Right renal pelvis (tissue), 4 donors: ENCODE data around the gene AMOTL1. TPM values are rescaled to one million over a fixed set of nuclear protein-coding genes. Genes with fewer than 3 reads are reported as not detected.

Experiments
- DNase-seq, 4 donors: peaks; one replicate each; pipeline ENCODE4 v3.0.0-alpha.2; 2013; ENCODE audit warnings: low read depth in 4 of 4, low spot score in 3 of 4, missing footprints in 1 of 4
- polyA plus RNA-seq, 4 donors: library from polyadenylated mRNA; unstranded; fragments of 120-200 nt; gene quantifications; one replicate each; pipeline ENCODE4 v1.2.1, GENCODE V29; 2013; ENCODE audit not compliant: insufficient read length in 4 of 4

AMOTL1 gene
- polyA plus RNA-seq, 4 donors = 42.9 to 50.3 (median 46.1) TPM

DNA sequence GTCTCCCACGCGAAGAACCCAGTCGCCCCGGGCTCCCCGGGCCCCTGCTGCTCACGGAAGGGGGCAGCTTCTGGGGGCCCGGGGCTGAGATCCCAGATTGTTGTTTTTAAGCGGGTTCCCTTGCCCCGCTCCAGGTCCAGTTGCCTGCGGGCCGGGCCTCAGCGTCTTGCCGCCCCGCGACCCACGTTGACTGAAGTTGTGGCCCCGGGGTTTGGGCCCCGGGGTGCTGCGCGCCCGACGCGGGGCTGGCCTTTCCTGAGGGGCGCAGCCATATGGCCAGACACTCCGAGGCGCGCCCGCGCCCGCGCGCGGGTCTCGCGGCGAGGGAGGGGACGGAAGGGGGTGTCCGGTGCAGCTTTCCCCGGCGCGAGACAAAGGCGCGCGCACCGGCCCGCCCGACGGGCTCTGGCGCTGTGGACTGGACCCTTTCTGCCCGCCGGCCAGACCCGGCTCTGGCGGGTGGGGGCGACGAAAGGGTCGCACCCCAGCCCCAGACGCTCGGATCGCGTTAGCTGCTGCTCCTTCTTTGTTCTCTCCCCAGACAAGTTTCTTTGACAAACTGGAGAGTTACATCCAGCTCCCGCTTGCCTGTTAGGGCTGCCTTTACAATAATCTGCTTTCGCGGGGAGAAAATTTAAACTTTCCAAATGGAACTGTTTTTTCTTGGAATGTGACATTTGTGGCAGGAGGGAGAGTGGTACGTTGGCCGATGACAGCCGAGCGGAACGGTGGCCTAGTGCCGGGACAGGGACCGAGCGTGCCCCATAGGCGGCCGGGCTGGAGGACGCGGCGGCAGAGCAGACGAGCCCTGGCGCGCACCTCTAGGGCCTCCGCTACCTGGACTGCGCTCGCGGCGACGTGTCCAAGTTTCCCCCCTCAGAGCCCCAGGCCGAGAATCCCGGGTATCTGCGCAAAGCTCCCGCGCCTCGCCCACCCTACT is 716 bp downstream of the AMOTL1 start:
- DNase-seq = peak in 3 of 4 donors; percentile 40 to 67 (median 50)

DNA sequence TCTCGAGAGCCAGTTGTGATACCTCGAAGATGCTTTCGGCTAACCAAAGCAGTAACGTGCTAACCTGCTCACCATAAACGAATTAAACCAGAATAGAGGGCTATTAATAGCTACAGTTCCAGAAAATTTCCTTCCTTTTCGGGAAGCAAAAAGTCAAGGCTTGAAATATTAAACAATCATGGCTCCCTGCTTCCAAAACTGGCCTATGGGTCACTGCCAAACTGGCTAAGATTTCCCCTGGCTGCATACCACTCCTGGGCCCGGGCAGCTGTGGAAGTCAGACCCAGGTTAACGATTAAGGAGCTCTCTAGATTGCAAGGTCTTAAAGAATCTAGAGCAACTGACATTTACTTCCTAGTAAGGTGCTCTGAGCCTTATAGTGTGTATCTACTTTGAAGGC is 1.7 kb downstream of the AMOTL1 start:
- no peak for DNase-seq

DNA sequence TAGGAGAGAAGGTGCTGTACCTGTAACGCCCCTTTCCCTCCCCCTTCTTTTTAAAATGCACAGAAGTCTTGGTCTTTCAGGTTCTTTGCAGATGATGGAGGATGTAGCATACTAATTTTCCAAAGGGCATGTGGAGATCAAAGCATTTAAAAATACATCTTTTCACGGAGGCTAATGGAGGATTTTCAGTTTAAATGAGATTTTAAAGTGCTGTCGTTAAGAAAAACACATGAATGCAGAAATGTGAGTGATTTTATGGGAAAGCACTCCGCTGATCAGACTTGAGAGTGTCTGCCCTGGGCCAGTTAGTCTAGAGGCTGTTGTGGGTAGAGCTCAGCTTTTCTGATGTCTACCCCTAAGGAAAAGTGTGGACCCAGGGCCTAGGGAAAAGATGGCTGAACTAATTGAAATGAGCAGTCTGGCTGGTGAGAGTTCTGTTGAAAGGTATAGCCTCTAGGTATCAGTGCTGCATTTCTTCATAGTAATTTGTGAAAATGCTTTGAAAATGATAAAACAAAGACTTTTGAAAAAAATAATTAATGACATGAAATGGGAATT is 2.5 kb downstream of the AMOTL1 start:
- DNase-seq = no peak

DNA sequence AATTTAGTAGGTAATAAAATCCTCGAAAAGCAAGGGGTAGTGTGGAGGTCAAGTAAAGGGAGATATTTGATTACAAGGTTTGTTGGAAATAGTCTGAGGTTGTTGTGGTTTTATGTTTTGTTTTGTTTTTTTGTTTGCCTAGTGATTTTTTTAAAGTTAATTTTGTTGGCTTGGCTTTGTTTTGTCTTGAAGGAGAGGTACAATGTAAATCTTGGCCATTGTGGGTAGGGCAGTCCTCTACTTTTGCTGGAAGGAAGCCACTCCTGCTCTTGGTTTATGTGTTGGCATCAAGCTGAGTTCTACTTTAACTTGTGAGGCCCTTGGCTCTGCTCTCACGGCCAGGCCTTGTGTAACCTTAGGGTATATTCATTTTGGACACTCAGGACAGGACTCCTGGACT is 3.2 kb downstream of the AMOTL1 start:
- DNase-seq = no peak

DNA sequence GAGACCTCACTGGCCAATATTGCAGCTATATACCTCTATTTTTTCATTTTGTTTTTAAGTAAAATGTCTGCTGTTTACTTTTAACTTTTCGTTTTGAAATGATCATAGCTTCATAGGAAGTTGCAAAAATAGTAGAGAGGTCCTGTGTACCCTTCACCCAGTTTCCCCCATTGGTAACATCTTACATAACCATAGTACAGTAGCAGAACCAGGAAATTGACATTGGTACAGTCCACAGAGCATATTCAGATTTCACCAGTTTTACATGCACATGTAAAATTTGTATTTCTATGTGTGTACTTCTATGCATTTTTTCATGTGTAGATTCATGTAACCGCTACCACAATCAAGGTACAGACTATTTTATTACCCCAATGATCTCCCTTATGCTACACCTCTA is 3.8 kb downstream of the AMOTL1 start:
- no peak for DNase-seq

DNA sequence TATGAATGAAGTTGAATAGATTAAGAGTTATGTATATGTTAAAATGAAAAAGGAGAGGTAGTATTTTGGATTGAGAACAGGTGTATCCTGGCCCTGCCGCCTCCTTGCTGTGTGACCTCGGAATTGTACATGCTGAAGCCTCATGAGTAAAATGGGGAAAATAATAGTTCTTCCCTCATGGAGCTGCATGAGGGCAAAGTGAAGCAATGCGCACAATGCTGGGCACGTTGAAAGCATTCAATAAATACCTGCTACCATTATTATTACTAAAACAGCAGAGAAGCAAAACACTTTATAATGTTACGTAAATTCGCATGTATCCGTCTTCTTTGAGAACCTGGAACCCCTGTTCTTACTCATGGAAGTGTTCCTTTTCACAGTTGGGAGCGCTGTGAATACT is 5.7 kb downstream of the AMOTL1 start:
- DNase-seq = no peak

DNA sequence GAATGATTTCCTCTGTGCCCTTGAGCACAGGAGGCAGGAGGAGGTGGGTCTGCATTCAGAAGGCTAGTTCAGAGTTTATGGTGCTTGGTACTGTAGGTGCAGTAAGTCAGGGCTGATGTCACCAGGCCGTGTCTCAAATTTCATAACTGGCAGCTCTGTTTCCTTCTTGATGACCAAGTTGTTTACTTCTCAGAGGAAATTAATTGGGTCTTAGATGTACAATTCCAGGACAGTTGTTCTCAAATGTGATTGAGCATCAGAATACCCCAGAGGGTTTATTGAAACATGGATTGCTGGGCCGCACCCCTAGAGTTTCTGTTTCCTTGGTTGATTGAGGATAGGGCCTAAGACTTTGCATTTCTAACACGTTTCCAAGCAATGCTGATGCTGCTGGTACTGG is 6.2 kb downstream of the AMOTL1 start:
- no peak for DNase-seq

DNA sequence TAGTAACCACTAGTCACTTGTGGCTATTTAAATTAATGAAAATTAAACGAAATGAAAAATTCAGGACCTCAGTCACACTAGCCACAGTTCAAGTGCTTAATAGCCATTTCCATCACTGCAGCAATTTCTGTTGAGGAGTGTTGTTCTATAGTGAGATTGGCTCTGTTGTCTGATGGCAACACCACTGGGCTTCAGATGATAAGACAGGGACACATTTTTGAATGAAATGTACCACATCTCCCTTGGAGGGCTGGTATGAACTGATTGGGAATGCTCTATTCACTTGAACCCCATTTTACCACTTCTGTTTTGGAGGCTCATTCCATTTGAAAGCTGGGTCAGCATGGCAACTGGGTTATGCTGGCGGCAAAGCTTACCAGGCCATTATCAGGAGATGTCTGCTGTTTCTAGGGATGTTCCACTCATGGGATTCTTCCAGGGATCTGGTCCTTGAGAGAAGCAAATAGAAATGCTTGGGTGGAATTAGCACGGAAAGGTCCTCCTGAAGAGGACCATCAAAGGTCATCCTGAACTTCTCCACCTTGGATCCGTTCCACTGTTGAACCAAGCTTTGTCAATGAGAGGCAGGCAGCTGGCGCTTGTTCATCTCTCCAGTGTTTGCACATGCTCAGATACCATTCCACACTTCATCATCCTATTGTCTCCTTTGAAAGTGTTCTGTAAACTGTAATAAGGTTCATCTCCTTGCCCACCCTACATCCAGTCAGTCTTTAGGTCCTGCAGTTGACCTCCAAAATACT is 7.6 kb downstream of the AMOTL1 start:
- DNase-seq = no peak

DNA sequence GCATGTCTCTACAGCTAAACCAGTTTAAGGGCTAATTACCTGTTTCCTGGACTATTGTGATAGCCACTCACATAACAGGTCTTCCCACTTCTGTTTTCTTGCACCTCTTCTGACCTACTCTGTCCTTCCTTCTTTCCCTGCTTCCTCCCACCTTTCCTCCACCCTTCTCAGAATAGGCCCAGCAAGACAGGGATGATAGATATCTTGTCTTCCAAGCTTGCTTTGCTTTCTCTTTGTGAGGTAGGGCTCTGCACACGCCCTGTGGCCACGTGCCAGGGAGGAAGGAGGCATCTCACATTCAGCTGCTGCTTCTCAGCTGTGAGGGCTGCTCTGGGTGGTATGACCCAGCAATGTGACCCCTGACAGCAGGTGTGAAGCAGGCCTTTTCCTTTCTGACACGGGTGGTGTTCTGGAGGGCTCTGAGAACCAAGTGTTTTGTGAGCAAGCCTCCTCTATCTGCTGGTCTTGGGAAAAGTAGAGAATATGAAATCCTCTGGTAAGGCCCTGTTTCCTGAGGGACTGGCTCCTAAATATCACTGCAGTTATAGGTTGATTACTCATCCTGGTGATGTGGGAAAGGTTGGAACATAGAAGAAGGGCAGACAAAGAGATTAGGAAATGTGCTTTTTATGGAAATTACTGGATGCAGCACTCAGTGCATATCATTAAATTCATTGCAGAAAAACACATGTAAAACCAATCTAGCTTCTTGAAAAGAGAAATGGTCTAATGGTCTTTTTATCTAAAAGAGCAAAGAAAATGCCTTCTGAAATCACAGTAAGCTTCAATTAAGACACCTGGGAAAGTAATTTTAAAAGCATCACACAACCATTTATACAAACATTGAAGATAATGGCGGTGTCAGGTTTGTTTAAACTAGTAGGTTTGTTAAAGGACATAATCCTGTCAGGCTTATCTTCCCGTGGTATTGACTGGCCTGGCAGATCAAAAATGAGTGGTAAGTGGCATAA is 8.5 kb downstream of the AMOTL1 start:
- no peak for DNase-seq

DNA sequence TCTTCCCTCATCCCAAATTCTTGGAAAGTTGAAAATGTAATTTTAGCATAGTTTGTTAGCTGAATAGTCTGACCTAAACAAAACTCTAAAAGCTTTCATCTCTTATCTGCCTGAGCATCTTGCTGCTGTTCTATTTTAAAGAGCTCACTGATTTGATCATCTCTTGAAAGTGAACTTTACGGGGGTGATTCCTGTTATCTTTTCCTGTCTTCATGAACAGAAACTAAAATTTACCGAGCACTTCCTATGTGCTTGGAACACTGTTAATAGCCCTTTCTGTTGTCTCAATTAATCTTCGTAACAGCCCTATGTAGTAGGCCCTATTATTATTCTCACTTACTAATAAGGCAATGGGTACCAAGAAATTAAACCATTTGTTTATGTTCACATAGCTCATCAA is 12.3 kb downstream of the AMOTL1 start:
- DNase-seq = no peak

DNA sequence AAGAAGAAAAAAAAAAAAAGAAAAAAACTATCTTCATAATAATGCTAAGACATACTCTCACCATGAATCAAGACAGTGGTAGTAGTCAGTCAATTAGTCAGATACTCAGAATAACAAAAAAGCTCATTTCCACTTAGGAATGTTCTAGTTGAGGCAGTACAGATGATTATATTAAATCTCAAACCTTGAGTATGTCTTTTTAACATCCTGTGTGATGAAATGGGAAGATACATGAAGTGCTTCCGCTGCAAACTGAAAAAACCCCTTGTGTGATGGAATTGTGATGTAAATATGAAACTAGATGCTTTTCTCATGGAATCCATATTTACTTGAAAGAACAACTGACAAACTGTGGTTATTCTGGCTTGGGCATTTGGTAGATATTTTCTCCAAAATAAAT is 13.7 kb downstream of the AMOTL1 start:
- DNase-seq = no peak

DNA sequence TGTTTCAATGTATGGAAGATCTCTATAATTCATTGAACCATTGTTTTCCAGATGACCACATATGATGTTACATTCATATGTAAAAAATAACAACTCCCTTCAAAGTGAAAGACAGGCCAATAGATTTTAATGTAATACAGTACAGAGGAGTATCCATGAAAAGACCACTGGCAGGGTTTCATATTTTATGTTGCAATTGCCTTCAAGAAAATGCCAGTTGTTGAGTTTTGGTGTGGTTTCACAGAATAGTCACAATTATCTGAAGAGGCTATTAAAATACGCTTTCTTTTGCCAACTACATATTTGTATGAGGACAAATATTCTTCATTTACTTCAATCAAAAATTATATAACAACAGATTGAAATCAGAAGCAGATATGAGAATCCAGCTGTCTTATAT is 14.3 kb downstream of the AMOTL1 start:
- no peak for DNase-seq

DNA sequence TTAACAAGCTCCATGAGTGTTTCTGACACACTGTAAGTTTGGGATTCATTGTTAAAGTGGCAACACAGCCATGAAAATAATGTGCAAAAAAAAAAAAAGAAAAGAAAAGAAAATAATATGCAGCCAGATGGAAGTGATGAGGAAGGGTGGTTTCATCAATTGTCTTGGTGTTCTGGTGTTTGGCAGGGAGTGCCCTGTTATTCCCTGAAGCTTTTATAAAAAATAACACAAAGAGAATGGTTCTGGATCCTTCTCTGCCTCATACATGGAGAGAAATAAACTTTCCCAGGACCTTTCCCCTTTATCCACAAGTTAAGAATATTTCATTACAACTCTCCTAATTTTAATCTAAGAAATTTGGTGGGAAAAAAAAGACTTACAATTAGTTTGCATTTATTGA is 16.7 kb downstream of the AMOTL1 start:
- no peak for DNase-seq

DNA sequence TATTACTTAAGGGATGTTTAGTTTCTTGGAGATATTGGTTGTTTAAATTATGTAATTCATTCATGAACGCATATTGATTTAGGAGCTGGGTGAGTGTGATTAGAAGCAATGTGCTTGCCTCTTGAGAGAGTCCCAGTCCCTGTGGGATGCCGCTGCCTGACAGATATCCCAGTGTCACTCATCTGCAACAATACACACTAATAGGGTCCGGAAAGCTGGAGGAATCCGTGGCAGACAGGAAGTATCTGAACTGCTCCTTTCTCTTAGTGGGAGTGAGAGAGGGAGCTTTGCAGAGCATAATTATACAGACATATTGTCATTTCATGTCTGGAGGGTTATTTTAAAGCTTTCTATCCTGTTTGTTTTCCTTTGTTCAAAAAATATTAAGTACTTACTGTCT is 17.4 kb downstream of the AMOTL1 start:
- no peak for DNase-seq

DNA sequence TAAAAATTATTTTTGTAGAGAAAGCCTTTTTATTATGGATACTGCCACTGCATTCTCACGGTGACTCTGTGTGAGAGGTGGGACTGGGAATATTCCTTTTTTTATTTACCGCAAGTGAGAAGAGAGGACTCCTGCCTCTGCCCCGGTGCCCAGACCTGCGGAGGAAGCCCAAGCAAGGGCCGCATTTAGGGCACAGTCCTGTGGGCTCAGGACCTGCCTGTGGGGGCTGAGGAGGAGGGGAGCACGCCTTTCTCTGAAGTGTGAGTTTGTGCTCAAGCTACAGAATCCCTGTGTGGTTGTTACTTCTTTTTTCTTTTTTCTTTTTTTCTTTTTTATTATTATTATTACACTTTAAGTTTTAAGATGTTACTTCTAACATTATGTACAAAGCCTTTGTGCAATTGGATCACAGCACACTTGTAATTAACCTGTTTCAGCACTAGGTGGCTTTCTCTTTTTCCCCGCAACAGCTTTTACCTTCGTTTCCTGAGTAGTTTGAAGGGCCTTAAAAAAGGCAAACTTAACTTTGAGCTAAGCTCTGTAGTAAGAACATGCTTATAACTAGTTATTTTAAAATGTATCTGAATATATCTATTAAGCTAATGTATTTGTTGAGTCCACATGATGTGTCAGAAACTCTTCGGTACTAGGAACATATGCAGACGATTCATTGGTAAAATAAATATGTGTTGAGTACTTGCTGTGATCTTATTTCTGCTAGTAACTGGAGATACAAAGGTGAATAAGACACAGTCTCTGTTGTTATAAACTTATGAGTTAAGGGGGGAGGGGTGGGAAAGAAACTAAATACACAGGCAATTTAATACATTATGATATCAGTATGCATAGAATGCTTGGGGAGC is 18.3 kb downstream of the AMOTL1 start:
- DNase-seq = no peak

DNA sequence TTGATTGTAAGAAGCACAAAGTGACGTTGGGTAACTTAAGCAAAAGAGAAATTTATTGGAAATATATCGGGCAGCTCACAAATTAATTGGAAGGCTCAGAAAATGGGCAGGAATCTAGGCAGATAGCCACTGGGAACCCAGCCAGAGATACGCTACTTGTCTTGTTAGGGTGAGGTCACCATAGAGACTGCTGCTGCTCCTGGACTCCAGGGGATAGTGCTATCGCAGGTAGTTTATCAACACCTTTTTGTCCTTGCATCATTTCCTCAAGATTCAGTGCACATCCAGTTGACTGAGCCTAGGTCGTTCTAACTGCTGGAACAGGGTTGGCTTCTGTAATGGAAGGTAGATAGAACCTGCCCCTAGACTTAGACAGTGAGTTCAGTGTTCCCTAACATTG is 19.6 kb downstream of the AMOTL1 start:
- DNase-seq = no peak

DNA sequence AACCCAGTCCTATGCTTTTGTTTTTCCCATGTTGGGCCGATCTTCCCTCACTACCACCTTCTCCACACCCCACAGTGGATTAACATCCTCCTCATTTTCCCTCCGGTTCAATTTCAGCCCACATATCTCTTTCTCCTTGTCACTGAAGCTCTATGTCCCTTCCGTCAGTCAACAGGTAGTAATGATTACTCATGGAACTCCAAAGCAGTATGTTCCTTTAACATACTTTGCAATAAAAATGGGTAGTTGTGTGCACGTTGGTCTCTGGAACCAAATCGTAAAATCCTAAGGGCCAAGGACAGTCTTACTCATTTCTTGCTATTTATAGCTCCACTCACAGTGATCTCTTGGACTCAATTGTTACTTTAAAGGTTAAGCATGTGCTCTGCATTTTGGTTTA is 20.2 kb downstream of the AMOTL1 start:
- no peak for DNase-seq

DNA sequence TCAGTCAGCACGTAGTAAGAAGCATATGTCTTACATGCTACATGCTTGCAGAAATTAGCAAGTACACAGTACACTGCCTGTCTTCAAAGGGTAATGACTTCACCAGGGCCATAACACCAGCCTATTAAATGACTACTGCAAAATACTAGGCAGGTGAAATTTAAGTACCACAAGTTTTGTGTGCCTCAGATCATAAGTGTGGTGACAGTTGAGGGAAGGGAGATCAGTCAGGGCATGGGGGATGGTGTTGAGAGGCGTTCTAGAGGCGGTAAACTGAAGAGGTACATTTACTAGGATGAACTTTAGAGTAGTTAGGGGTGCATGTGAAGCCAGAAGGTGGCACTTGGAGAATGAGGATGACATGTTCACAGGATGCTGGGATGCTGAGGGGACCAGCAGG is 22.0 kb downstream of the AMOTL1 start:
- no peak for DNase-seq

DNA sequence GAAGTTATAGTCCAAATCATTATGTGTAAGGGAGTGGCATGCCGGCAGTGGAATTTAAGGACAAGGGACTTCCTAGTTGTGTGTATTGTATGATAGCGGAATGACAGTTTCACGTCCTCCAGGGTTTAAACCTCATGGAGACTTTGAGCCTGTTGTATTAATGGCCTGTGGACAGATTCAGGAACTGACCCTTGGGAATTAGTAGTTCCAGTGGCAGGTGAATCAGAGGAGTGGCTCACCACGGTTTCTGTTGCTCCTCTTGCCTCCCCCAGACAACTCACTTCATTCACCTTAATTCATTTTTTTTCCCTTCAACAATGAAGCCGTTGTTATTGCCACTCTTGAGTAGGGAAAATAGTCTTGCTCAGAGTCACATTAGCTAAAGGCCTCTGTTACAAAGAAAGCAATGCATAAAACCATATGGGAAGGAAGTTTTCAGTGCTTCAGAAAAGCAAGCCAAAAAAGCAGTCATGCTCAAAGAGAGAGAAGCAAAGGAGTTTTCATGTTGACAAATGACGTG is 22.6 kb downstream of the AMOTL1 start:
- DNase-seq = no peak
